Body of pancreas (tissue), 4 donors: ENCODE data around the gene SPDYE8.
"Not testable (repeated sequence)": the region's sequence is repeated elsewhere in the genome, so short reads cannot be mapped to it uniquely, and the experiment has no call there.

Experiments
- CTCF ChIP-seq, 7 experiments: fragments of 450-650 bp in 4 of 7; fragments of 200-600 bp in 3 of 7; sonication (generic) in 3 of 7; IDR thresholded peaks; one replicate each; pipeline ENCODE4 v1.5.1; 2016 to 2019; ENCODE audit warnings: antibody characterized with exemption in 7 of 7
- POLR2A ChIP-seq, 3 donors: fragments of 450-650 bp; IDR thresholded peaks; one replicate each; pipeline ENCODE4 v1.6.1; 2016; ENCODE audit warnings: antibody characterized with exemption in 3 of 3, mild to moderate bottlenecking in 2 of 3

DNA sequence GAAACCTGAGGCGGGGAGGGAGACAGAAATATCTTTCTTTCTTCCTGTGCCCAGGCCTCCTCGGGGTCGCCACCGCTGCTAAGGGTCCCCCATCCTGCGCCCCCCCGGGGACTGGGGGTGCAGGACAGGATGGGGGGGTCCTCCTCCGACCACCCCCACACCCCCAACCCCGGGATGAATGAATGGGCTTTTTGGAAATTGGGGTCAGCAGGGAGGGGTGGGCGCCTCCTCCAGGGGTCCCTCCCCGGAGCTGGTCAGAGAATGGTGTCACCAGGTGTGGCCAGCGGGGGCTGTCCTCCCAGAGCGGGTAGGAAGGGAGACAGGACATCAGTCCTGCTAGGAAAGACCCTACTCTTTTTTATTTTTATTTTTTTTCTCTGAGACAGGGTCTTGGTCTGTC is 53.1 kb downstream of the SPDYE8 start:
- not testable (repeated sequence) for TF ChIP-seq POLR2A, CTCF (IDR thresholded peaks at IDR 0.05)
